NT2/D1 (cell line): ENCODE data around the gene RP9.

Experiments used
- SUZ12 ChIP-seq: IDR thresholded peaks from 2 replicates; pipeline ENCODE4 v1.6.1; 2011; ENCODE audit not compliant: insufficient read length, insufficient read depth; ENCODE audit errors: extremely low read depth
- YY1 ChIP-seq: IDR thresholded peaks from 2 replicates; pipeline ENCODE4 v1.6.1; 2011; ENCODE audit not compliant: insufficient read length, insufficient read depth

- TF ChIP-seq YY1 (no peak), SUZ12 (no peak)
Observed at GRCh38 chr7:33100770-33101169, 8.4 kb downstream of the RP9 start.
